Adipocyte (in vitro differentiated cells): Measurements from ENCODE around the gene MTO1.
A peak's percentile ranks its signal among the peaks of the same experiment; 100 is the strongest.
"Not testable (repeated sequence)": the region's sequence is repeated elsewhere in the genome, so short reads cannot be mapped to it uniquely, and the experiment has no call there.

Experiments
- DNase-seq: peaks from one replicate; pipeline ENCODE4 v3.0.0-alpha.2; 2015; ENCODE audit warnings: low read depth
- H3K27me3 ChIP-seq: replicated peaks from 2 replicates; pipeline ENCODE4 v1.7.0; 2013; ENCODE audit warnings: mild to moderate bottlenecking, low read length, moderate library complexity; ENCODE audit not compliant: control insufficient read depth, insufficient read depth
- H3K36me3 ChIP-seq: 2 replicates; pipeline ENCODE4 v1.7.0; 2013; ENCODE audit warnings: low read length, mild to moderate bottlenecking, moderate library complexity; ENCODE audit not compliant: control insufficient read depth, insufficient read depth, severe bottlenecking
- H3K4me1 ChIP-seq: 2 replicates; pipeline ENCODE4 v1.7.0; 2013; ENCODE audit warnings: mild to moderate bottlenecking, low read length, moderate library complexity; ENCODE audit not compliant: control insufficient read depth, insufficient read depth
- H3K4me3 ChIP-seq: 2 replicates; pipeline ENCODE4 v1.7.0; 2013; ENCODE audit warnings: mild to moderate bottlenecking, low read length, moderate library complexity
- H3K9ac ChIP-seq: 2 replicates; pipeline ENCODE4 v1.7.0; 2013; ENCODE audit warnings: mild to moderate bottlenecking, low read length, moderate library complexity
- H3K9me3 ChIP-seq: 2 replicates; pipeline ENCODE4 v1.7.0; 2013; ENCODE audit warnings: mild to moderate bottlenecking, low read length, moderate library complexity; ENCODE audit not compliant: control insufficient read depth

Gene MTO1

GRCh38 chr6:73505705-73506104 lies 44.2 kb downstream of the MTO1 start:
- not testable (repeated sequence) for DNase-seq, H3K27me3 ChIP-seq, H3K9me3 ChIP-seq, H3K9ac ChIP-seq, H3K4me3 ChIP-seq, H3K4me1 ChIP-seq
- H3K36me3 ChIP-seq = peaks cover 33% of the 10 kb centered on the region

DNA sequence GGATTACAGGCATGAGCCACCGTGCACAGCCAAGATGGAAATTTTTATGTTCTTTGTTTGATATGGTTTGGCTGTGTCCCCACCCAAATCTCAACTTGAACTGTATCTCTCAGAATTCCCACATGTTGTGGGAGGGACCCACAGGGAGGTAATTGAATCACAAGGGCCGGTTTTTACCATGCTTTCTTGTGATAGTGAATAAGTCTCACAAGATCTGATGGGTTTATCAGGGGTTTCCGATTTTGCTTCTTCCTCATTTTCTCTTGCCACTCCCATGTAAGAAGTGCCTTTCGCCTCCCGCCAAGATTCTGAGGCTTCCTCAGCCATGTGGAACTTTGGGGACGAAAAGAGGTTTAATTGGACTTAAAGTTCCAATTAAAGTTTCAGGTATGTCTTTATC lies 44.7 kb downstream of the MTO1 start:
- Histone ChIP-seq H3K27me3 (no peaks in the 10 kb centered on the region), H3K4me1 (no peaks in the 10 kb centered on the region), H3K36me3 (peaks cover 27% of the 10 kb centered on the region), H3K4me3 (no peak overlapping the region), H3K9me3 (no peaks in the 10 kb centered on the region), H3K9ac (no peak overlapping the region)
- DNase-seq = no peak

DNA sequence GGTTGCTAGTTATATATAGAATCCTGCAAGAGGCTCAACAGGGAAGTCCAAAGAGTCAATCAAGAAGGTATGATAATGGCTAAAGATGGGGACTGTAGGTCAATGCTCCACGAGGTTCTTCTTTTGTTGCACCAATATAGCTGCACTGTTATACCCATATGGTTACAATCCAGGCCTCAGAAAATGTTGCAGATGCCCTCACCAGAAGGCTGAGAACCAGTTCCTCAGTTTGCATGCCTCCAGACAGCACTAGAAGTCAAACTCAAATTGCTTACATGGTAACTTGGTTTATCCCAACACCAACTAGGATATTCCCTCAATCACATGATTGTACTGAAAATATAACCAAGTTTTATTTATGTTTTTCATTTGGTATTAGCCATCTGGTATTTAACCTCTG lies 47.2 kb downstream of the MTO1 start:
- Histone ChIP-seq H3K27me3 (no peaks in the 10 kb centered on the region), H3K9me3 (no peaks in the 10 kb centered on the region), H3K36me3 (peaks cover 5% of the 10 kb centered on the region), H3K4me3 (no peak overlapping the region), H3K9ac (no peak overlapping the region), H3K4me1 (no peaks in the 10 kb centered on the region)
- no peak for DNase-seq

DNA sequence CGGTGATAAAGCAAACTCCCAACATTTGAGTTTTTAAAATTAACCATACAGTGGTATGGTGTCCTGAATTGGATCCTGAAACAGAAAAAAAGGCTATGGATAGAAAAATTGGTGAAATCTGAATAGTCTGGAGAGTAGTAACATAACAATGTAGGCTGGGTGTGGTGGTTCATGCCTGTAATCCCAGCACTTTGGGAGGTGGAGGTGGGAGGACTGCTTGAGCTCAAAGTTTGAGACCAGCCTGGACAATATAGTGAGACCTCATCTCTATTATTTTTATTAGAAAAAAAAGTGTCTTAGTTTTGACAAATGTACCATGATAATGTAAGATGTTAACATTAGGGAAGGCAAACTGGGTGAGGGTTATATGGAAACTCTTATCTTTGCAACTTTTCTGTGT lies 48.3 kb downstream of the MTO1 start:
- no peaks in the 10 kb centered on the region for H3K4me1 ChIP-seq
- H3K27me3 ChIP-seq = no peaks in the 10 kb centered on the region
- DNase-seq = no peak
- H3K36me3 ChIP-seq = peaks cover 3% of the 10 kb centered on the region
- H3K4me3 ChIP-seq = no peak overlapping the region
- H3K9ac ChIP-seq = no peak overlapping the region
- H3K9me3 ChIP-seq = no peaks in the 10 kb centered on the region

DNA sequence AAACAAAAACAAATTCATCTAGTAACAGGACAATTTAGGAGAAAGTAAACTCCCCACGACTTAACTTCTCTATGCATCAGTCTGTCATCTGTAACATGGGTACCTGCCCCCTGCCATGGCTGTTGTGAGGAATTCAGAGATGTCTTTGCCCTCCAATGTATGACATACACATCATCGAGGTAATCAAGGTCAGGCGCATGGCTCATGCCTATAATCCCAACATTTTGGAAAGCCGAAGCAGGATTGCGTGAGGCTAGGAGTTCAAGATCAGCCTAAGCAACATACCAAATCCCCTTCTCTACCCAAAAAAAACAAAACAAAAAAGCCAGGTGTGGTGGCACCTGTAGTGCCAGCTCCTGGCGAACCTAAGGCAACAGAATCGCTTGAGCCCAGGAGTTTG lies 50.3 kb downstream of the MTO1 start:
- Histone ChIP-seq H3K9me3 (no peaks in the 10 kb centered on the region), H3K4me1 (peaks cover 11% of the 10 kb centered on the region), H3K9ac (no peak overlapping the region), H3K27me3 (no peaks in the 10 kb centered on the region), H3K4me3 (no peak overlapping the region), H3K36me3 (peaks cover 22% of the 10 kb centered on the region)
- DNase-seq = no peak

DNA sequence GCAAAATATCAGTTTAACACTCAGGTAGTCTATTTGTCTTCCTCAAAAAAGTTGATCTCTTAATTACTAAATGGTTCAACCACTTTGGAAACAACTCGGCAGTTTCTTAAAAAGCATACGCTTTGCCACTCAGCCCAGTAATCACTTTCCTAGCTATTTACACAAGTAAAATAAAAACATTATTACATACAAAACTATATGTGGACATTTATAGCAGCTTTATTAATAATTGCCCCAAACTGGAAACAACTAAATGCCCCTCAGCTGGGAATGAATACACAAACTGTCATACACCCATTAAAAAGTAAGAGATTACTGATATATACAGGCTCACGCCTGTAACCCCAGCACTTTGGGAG lies 51.9 kb downstream of the MTO1 start:
- DNase-seq = no peak
- no peak overlapping the region for H3K9ac ChIP-seq

DNA sequence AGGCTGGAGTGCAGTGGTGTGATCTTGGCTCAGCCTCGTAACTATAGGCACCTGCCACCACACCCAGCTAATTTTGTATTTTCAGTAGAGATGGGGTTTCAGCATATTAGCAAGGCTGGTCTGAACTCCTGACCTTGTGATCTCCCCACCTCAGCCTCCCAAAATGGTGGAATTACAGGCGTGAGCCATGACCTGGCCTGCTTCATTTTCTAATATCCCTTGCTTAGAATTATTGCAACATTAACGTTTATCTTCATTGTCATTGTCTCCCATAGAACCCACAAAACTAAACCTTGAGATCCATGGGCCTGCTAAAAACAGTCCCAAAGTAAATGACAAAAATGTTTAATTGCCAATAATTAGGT lies 53.2 kb downstream of the MTO1 start:
- Histone ChIP-seq H3K4me3 (no peak overlapping the region), H3K4me1 (peaks cover 17% of the 10 kb centered on the region), H3K36me3 (peaks cover 50% of the 10 kb centered on the region), H3K9me3 (no peaks in the 10 kb centered on the region), H3K9ac (peak overlapping the region; percentile 82), H3K27me3 (no peaks in the 10 kb centered on the region)
- no peak for DNase-seq

More for the DNA sequence above, 51.9 kb downstream of the MTO1 start:
- Histone ChIP-seq H3K36me3 (peaks cover 37% of the 10 kb centered on the region), H3K4me3 (no peak overlapping the region), H3K27me3 (no peaks in the 10 kb centered on the region), H3K4me1 (peaks cover 17% of the 10 kb centered on the region), H3K9me3 (no peaks in the 10 kb centered on the region)

GRCh38 chr6:73515204-73515655 lies 53.7 kb downstream of the MTO1 start:
- Histone ChIP-seq H3K4me1 (peaks cover 17% of the 10 kb centered on the region), H3K27me3 (no peaks in the 10 kb centered on the region), H3K4me3 (no peak overlapping the region), H3K9ac (peak overlapping the region; percentile 82), H3K9me3 (no peaks in the 10 kb centered on the region), H3K36me3 (peaks cover 54% of the 10 kb centered on the region)
- peak; percentile 34 for DNase-seq

DNA sequence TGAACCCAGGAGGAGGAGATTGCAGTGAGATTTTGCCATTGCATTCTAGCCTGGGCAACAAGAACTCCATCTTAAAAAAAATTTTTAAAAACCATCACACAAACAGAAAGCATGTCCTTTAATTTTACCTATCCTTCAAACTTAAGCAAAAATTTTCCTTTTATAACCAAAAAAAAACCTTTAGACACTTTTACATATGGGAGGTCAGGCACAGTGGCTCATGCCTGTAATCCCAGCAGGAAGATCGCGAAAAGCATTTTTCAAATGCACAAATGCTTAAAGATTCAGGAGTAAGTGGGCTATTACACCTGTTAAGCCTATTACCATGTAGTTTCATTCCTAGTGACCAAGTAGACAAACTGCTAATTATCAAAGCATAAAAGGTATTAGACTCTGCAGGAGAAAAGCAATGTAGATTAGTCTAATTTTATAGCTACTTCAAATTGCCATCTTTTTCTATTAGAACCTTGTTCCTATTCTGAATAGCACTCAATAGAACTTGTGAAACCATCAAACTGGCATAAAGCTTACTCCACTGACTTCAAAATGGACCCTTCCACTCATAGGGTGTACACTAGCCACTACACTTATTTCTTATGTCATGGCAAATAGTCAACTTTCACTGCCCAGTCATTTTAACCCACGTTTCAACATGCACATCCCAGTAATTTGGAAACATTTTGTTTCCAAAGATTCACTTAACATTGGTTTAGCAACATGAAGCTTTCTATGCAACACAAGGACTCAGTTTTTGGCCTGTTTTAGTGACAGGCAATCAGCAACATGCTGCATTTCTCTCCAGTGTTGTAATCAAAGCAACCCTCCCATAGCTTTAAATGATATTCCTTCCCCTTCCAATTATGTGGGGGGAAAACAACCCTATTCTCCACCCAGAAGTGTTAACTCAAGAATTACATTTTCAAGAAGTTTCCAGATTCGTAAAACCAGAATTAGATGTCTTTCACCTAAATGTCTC lies 55.3 kb downstream of the MTO1 start:
- Histone ChIP-seq H3K27me3 (no peaks in the 10 kb centered on the region), H3K9ac (peak overlapping the region; percentile 82), H3K36me3 (peaks cover 54% of the 10 kb centered on the region), H3K4me1 (peaks cover 17% of the 10 kb centered on the region), H3K9me3 (no peaks in the 10 kb centered on the region), H3K4me3 (peak overlapping the region; percentile 78)
- peak; percentile 35 for DNase-seq

DNA sequence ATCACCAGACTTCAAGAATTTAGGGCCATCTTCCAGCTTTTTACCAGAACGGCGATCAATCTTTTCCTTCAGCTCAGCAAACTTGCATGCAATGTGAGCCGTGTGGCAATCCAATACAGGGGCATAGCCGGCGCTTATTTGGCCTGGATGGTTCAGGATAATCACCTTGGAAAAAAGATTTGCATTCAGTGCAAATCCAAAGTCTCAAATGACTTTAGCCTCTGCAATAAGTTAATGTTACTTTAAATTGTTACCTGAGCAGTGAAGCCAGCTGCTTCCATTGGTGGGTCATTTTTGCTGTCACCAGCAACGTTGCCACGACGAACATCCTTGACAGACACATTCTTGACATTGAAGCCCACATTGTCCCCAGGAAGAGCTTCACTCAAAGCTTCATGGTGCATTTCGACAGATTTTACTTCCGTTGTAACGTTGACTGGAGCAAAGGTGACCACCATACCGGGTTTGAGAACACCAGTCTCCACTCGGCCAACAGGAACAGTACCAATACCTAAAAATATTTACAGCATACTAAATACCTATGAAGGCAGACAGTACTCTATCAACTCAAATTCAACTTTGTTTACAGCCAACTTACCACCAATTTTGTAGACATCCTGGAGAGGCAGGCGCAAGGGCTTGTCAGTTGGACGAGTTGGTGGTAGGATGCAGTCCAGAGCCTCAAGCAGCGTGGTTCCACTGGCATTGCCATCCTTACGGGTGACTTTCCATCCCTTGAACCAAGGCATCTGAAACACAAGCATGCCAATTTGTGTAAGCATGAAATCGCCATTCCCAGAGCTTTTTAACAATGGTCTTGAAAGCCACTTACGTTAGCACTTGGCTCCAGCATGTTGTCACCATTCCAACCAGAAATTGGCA lies 56.8 kb downstream of the MTO1 start:
- Histone ChIP-seq H3K9ac (peak overlapping the region; percentile 99), H3K4me3 (peak overlapping the region; percentile 91), H3K4me1 (peaks cover 31% of the 10 kb centered on the region), H3K36me3 (peaks cover 54% of the 10 kb centered on the region)
- not testable (repeated sequence) for H3K9me3 ChIP-seq, DNase-seq, H3K27me3 ChIP-seq
